GM21619 (cell line): ENCODE data around the gene PRPF6.

Experiments
- ATAC-seq: cut with Tn5 transposase; IDR thresholded peaks from one replicate; pipeline ENCODE4 v1.9.1; 2021; ENCODE audit not compliant: unreplicated experiment

PRPF6 gene

DNA sequence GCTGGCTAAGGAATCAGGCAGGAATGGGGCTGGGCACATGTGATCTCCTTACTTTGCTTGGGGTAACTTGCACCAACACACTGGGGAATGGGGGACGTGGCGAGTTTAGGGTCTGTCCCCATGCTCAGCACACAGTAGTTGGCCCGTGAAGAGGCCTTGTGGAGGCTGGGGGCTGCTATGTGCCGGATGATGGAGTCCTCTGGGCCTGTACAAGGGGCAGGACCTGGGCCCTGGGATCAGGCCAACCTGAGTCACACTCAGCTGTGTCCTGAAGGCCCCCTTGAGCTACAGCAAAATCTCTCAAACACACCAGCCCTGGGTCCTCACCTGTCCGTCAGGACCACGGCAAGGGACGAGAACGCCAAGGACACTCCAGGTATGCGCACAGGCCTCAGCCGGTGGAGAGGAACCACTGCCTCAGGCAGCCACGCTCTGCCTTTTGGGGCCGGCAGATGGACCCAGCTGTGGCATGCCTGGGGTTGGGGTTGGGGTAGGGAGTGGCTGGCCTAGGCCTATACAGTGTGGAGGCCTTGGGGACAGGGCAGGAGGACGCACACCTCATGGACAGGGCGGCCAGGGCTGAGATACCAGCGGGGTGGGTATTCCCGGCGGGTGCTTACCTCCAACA, 35.8 kb upstream of the PRPF6 start:
- ATAC-seq = no peak

DNA sequence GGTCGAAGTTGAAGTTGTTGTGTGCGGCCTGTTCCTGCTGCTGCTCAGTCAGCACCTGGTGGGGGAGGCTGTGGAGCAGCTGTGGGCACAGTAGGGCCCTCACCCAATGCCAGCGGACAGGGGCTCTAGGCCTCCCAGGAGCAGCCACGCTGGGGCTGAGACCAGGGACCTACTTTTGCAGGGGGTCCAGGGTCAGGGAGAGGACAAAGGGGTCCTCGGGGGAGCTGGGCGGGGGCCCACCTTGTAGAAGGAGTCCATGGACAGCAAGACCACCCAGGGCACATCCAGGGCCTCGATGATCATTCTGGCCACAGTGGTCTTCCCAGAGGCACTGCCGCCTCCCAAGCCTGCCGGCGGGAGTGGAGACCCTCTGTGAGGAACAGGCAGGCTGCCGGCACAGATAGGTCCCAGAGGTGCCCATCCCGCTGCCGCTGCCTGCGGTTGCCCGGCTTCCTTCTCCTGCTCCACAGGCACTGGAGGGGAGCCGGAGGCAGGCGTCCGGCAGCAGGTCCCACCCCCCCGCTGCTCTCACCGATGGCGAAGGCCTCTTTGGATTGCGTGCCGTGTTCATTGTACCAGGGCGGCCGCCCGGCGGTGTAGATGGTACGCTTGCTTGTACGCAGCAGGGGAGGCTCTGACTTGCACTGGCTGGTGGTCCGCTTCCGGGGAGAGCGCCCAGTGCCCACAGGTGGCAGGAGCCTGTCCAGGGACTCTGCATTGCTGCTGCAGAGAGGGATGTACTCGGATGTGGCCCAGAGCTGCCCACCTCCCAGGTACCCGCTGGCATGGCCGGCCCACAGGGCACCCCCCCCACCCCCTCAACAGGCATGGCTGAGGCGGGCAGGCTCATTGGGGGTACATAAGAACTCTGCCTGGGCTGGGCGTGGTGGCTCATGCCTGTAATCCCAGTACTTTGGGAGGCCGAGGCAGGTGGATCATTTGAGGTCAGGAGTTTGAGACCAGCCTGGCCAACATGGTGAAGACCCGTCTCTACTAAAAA, 34.7 kb upstream of the PRPF6 start:
- no peak for ATAC-seq

DNA sequence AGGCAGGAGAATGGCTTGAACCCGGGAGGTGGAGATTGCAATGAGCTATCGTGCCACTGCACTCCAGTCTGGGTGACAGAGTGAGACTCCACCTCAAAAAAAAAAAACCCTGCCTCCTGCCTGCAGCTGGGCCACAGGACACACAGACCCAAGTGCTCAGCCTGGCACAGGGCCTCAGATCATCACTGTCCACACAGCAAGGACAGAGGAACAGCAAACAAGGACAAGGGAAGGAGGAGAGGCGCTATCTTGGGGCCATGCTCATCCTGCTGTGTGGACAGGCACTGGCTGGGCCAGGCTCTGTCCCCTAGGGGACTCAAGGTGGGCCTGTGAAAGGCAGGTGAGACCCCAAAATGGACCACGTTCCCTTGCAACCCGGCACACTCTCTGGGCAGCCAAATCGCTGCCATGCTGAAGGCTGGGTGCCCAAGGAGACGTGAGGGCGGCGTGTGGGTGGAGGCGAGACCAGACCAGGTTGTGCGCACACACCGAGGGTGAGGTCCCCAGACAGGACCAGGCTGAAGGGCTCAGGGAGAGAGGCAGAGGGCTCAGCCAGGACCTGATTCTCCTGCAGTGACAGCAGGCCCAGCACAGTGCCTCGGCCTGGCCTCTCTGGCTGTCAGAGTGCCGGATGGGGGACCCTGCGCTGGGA, 33.8 kb upstream of the PRPF6 start:
- ATAC-seq = no peak

DNA sequence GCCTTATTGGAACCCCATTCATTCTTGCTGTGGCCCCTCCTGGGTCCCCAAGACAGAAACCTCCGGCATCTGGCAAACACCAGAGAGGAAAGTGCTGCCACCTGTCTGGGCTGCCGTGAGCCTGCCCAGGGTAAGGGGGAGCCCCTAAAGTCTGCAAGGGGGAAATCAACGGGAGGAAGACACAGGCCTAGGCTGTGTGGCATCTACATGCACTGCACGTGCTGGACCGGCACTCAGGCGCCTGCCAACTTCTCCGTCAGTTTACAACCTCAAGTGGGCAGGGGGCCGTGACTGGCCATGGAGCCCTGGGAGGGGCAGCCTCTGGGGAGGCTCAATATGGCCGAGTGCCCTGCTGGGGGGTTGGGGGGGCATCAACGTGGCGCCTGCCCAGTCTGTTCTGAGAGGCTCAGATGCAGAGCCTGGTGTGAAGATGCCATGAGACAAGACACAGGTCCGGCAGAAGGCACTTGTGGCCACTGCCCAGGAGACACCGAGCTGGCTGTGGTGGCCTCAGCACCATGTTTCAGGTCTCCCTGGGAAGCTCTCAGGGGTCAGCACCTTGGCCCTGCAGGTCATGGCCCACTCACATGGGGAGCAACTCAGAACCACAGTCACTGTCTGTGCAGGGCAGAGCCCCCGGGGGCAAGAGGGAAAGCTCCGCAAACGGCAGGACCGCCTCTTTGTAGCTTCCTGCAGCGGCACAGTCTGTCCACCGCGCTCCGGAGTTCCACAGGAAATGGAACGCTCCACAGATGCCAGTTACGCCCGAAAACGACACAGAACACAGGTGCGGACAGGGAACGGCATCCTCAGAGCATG, 33.1 kb upstream of the PRPF6 start:
- ATAC-seq = no peak

DNA sequence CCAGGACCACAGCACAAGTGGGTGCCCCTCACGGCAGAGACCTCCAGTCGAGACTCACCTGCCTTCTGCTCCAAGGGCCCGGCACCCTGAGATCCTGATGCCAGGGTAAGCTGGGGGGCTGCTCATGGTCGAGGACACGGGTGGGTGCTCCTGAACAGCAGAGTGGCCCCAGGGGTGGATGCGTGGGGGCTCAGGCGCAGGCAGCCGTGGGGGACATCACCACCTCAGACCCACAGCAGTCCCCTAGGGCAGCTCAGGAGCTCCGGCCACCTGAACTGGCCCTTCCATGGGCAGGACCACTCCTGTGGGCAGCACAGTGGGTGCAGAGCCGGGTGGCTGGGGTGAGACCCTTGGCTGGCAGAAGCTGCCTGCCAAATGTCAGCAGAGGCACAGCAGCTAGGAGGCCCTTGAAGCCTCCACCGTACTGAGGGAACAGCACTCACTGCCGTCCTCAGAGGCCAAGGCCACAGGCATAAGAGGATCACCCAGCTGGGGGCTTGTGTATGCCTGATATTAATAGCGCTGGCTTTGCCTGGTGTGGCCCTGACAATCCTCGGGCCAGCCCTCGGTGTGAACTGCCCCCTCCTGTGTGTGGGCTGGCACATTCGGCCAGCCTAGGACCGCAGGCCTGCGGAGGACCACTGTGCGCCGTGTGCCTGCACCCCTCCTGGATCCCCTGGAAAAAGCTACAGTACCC, 30.1 kb upstream of the PRPF6 start:
- ATAC-seq = no peak

DNA sequence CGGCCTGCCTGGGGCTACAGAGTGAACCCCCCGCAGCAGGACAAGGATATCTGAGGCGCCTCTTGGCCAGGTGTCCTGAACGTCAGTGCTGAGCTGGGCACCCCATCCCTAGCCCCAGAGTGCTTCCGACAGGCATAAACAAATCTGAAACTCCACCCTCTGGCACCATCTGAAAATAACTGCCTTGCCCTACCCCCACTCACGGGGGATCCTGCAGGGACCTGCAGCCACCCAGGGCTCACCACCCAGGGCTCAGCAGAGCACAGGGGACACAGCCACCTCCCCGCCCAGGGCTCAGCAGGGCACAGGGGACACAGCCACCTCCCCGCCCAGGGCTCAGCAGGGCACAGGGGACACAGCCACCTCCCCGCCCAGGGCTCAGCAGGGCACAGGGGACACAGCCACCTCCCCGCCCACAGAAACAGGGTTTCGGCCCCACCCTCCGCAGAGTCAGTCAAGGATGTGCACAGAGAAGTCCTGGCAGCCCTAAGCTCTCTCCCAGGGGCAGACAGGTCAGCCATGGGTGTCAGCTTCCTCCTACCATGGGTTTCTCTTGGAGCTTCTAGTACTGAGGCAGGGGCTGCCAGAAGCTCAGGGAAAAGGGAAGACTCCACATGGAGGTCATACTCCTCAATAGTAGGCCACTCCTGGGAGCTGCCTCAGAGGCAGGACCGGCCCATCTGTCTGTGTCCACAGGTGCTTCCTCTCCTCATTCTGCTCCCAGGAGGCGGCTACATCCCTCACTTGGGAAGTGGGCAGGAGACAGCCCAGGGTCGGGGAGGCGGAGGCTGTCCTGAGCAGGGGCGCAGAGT, 29.3 kb upstream of the PRPF6 start:
- ATAC-seq = no peak

DNA sequence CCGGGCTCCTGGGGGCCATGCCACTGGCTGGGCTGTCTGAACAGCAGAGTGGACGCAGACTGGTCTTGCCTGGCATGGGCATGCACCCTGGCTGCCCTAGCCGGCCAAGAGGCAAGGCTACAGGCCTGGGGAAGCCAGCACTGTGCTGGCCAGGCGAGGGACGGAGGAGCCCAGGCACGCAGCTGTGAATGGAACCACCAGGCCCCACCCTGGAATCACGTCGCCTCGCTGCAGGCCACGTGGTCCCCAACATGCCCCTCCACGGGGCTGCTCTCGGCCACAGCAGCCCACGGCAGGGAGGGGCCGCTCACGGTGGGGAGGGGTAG, 28.8 kb upstream of the PRPF6 start:
- ATAC-seq = no peak

DNA sequence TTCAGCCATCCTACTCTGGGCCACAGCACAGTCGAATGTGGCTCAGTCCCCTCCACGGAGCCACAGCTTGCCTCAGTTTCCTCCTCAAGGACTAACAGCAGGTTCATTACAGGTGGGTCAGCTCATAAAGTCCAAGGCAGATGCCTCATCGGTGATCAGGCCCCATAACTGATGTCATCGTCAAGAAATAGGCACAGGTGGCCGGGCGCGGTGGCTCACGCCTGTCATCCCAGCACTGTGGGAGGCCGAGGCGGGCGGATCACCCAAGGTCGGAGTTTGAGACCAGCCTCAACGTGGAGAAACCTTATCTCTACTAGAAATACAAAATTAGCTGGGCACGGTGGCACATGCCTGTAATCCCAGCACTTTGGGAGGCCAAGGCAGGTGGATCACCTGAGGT, 28.2 kb upstream of the PRPF6 start:
- no peak for ATAC-seq

DNA sequence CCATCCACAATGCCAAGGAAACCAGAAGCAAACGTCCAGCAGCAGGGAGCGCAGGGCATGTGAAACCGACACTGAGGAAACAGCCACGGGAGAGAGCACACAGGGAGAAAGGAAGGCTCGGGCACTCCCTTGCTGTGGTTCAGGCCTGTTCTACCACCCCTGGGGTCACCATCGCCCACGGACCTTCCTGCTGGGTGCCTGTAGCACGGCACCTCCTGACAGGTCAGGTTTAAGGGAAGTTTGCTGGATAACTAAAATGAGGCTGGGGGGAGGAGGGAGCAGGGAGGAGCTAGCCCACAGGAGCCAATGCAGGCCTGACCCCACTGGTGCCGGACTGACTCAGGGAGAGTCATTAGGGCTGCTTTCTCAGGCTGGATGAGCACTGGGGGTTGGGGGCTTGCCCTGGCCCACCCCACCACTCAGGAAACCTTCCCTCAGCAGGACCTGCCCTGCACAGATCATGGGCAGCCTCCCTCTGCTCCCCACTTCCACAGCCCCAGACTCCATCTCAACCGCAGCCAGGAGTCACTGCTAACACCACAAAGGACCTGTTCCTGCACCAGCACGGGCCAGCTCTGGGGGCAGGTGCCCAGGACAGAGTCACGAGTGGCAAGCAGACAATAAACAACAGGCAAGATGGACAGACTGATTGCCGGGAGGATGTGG, 27.0 kb upstream of the PRPF6 start:
- ATAC-seq = no peak

DNA sequence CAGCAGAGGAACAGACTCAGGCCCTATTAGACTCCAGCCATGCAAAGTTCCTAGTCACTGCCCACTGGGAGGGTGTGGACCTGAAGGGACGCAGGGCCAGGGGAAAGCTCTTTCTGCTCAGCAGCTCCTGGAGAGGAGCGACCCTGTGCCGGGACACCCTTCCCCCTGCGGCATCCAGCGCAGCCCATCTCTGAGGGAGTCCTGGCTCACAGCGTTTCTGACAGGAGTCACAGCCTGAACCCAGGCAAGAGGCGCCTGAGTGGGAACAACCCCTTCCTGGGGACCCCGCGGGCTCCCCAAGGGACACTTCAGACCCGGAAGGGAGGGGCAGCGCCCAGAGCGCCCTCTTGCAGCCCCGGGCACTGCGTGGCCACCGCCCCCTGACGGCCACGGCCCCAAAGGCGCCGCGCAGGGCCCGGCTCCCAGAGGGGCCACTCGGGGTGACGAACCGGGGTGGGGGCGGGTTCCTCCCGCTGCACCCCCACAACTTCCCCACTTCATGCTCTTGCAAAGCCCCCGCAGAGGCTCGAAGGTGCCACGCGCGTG, 25.6 kb upstream of the PRPF6 start:
- ATAC-seq = peak; percentile 10

DNA sequence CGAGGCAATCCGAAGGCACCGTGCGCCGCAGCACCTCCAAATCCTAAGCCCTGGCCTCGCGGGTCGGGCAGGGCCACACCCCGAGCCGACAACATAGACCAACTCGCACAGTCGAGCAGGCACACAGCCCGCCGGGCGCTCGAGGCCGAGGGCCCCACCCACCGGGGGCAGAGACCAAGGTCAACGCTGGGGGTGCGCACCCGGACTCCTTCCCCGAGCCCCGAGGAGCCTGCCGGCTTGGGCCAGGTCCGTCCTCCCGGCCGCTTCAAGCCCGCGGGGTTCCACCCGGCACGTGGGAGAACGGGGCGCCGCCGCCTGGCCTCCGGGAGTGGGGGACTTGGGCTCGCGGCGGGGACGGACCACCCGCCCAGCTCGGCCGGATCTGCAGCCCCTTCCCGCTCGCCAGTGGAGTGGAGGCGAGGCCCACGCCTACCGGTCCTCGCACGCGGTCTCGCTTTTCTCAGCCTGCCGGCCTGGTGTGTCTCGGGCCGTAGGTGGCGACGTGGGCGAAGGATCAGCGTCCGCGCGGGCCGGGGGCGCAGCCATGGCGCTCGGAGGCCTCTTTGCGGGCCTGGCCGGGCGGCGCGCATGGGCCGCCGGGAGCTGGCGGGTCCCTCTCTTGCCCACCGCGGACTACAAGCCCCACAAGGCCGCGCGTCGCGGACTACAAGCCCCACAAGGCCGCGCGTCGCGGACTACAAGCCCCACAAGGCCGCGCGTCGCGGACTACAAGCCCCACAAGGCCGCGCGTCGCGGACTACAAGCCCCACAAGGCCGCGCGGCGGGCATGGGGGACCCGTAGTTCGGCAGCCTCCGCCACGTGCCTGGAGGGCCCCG, 24.9 kb upstream of the PRPF6 start, which contains the start of gene UCKL1:
Gene UCKL1 (minus strand): TSS at position 590 of the 837 bp plus-strand sequence. CDS start 44 bp downstream, at position 546.
- ATAC-seq = peak; percentile 61

DNA sequence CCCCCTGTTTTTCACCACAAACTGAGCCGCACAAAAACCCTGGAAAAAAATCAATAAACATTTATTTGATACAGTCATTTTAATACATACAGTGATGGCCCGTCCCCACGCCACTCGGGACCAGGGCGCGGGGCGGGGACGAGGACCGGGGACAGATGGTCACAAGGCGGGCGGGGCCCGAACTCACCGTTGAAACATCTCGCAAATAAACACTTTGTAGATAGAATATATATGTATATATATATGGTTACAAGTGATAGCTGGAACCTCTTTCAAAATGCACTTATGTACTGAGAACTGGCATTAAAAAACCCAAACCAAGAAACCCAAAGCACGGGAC, 24.3 kb upstream of the PRPF6 start:
- peak; percentile 8 for ATAC-seq

DNA sequence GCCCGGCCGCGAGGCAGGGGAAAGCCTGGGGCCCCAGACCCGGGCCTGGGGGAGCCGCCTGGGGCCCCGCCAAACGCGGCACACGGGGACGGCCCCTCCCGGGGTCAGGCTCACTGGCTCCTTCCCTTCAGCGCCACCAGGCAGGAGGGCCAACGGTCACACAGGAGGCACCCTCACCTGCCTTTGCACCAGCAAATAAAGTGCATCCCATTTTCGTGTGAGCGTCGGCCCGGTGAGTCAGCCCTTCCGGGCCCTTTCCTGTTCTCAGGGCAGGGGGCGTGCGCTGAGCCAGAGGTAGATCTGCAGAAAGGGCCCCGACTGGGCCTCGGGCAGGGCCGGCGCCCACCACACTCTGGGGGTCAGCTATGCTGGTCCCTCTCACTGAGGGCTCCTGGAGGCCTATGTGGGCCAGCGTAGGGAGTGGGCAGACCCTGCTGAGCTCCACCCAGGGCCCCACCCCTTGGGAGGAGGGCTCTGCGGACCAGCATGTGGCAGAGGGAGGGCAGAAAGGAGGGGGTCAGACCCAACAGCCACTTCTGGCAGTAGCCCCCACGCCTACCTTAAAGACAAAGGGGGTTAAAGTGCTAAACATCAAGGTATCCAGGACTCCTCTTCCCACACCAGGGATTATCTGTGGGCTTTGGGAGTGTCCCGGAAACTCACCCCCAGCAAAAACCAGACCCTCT, 23.8 kb upstream of the PRPF6 start:
- peak; percentile 14 for ATAC-seq

DNA sequence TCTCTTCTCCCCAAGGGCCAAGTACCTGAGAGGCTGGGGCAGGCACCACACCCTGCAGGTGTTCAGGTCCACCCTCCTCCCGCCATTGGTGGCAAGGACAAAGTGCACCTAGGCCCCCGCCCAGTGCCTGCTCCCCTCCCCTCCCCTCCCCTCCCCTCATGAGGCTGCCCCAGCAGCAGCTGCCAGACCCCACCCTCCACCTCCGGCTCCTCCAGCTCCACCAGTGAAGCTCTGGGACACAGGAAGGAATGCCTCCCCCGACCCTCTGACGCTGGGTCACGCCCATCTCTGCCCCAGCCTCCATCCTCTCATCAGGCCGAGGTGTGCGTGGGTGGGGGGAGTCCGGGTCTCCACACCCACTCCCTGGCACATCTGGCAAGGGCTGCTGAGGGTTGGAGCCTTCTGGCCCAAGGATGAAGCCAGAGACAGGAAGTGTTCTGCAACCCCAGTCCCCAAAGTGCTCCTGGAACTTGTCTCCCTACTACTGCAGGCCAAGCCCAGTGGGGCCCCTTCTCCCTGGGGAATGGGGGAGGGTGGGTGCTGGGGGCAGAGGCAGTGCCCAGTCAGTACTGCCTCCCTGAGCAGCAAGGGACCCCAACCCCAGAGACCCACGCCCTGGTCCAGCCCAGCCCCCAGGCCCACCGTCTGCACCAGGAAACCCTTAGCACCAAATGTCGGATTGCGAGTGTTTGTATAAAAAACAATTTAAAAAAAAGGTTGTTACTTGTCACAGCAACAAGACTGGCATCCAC, 23.1 kb upstream of the PRPF6 start:
- ATAC-seq = no peak

DNA sequence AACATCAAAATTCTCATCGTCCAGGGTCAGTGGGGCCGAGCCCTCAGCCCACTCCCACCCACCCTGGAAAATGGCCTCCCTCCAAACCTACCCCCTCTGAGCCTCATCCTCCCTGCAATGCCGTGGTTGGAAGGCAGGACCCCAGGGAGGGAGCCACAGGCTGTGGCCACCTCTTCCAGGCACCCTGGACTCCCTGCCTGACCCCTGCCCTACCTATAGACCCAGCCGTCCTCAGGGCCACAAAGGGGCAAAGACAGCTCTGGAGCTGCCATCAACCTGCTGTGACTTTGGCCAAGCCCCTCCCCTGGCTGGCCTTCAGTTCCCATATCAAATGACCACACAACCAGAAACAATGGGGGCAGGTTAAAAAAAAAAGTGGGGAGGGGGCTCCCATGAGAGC, 22.5 kb upstream of the PRPF6 start:
- ATAC-seq = no peak

DNA sequence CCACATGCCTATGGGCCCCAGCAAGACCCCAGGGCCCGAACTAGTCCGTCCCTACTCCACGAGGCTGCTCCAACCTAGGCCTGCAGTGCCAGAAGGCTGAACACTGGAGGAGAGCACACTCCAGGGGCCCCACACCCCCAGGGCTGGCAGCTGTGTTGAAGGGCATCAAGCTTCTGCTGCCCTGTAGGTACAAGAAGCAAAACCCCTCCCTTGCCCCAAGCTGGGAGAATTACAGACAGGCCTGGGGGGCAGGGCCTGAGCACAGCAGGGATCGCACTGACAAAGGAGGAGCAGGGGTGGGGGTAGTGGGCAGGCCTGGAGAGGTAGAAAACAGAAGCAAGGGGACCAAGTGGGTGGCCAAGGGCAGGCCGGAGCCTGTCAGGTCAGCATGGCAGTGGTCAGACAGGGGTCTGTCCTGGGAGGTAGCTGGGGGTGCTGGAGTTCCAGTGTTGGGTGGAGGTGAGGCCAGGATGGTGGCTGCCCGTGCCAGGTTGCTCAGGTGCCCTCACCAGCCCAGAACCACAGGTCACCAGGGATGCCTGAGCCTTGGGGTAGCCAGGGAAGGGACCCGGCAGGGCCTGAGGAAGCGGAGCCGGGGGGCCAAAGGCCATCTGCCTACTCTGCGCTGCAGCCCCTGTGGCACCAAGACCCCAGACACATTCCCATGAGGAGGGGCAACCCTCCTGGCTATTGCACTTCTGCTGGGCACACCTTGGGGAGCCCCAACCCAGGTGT, 21.8 kb upstream of the PRPF6 start:
- no peak for ATAC-seq
